ENCODE measurements around the gene MAPK10. TPM values are rescaled to one million over a fixed set of nuclear protein-coding genes. Genes with fewer than 3 reads are reported as not detected.

MAPK10 gene
- total RNA-seq, 2 experiments from 2014 or later: 0.28 to 0.36 TPM

DNA sequence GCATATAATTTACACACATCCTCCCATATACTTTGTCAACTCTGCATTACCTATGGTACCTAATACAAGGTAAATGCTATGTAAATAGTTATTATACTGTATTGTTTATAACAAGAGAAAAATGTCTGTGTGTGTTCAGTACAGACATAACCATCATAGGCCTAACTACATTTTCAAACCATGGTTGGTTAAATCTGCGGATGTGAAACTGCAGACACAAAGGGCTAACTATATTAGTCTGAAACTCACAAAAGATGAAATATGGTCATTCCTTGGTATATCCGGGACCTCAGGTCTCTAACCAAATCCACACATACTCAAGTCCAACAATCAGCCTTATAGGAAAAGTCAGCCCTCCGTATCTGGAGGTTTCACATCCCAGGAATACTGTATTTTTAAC, 13.5 kb downstream of the MAPK10 start:
- intact Hi-C loops (cut with DNase I, micrococcal nuclease): no loop called here
- Mint-ChIP-seq H3K36me3 (ENCODE audit: low read depth) (no peaks in the 10 kb centered on the region), H3K4me1 (ENCODE audit: low read depth) (no peaks in the 10 kb centered on the region), H3K9me3 (no peaks in the 10 kb centered on the region), H3K4me3 (no peak overlapping the region), H3K27ac (no peak overlapping the region), H3K27me3 (no peaks in the 10 kb centered on the region)
- no peak overlapping the region for H3K27ac ChIP-seq (ENCODE audit: low read depth in 1 of 2, low read length in 2 of 2)
- H3K9me3 ChIP-seq (ENCODE audit: control insufficient read depth in 1 of 2, insufficient read depth in 1 of 2, low read length in 2 of 2): no peaks in the 10 kb centered on the region
- H3K36me3 ChIP-seq (ENCODE audit: insufficient read depth, low read length): no peaks in the 10 kb centered on the region
- ChIA-PET POLR2A (no interaction called here), CTCF (no interaction called here)
- no peak for DNase-seq
- no peak overlapping the region for H3K4me3 ChIP-seq (ENCODE audit: low read length)
- TF ChIP-seq, protein P1, sequence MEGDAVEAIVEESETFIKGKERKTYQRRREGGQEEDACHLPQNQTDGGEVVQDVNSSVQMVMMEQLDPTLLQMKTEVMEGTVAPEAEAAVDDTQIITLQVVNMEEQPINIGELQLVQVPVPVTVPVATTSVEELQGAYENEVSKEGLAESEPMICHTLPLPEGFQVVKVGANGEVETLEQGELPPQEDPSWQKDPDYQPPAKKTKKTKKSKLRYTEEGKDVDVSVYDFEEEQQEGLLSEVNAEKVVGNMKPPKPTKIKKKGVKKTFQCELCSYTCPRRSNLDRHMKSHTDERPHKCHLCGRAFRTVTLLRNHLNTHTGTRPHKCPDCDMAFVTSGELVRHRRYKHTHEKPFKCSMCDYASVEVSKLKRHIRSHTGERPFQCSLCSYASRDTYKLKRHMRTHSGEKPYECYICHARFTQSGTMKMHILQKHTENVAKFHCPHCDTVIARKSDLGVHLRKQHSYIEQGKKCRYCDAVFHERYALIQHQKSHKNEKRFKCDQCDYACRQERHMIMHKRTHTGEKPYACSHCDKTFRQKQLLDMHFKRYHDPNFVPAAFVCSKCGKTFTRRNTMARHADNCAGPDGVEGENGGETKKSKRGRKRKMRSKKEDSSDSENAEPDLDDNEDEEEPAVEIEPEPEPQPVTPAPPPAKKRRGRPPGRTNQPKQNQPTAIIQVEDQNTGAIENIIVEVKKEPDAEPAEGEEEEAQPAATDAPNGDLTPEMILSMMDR (IDR thresholded peaks at IDR 0.05): no peak
- ATAC-seq (ENCODE audit: poor library complexity): no peak
- no peaks in the 10 kb centered on the region for H3K27me3 ChIP-seq (ENCODE audit: control insufficient read depth in 1 of 2, insufficient read depth in 2 of 2, low read length in 2 of 2)
- no peaks in the 10 kb centered on the region for H3K4me1 ChIP-seq (ENCODE audit: insufficient read depth, low read length)

DNA sequence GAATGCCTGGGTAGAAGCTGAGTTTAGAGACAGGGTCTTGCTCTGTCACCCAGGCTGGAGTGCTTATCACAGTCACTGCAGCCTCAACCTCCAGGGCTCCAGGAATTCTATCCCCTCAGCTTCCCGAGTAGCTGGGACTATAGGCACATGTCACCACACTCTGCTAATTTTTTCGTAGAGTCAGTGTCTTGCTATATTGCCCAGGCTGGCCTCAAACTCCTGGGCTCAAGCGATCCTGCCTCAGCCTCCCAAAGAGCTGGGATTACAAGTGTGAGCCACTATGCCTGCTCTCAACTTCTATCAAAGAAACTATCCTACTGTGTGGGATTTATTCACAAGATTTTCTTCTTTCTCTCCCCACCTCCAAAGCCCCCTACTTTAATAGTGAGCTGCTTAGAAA, 15.7 kb downstream of the MAPK10 start:
- ChIA-PET POLR2A (no interaction called here), CTCF (no interaction called here)
- H3K4me3 Mint-ChIP-seq: no peak overlapping the region
- no peaks in the 10 kb centered on the region for H3K36me3 Mint-ChIP-seq (ENCODE audit: low read depth)
- Histone ChIP-seq H3K27ac (ENCODE audit: low read depth in 1 of 2, low read length in 2 of 2) (no peak overlapping the region), H3K4me3 (ENCODE audit: low read length) (no peak overlapping the region), H3K4me1 (ENCODE audit: insufficient read depth, low read length) (no peaks in the 10 kb centered on the region), H3K9me3 (ENCODE audit: control insufficient read depth in 1 of 2, insufficient read depth in 1 of 2, low read length in 2 of 2) (no peaks in the 10 kb centered on the region), H3K36me3 (ENCODE audit: insufficient read depth, low read length) (no peaks in the 10 kb centered on the region), H3K27me3 (ENCODE audit: control insufficient read depth in 1 of 2, insufficient read depth in 2 of 2, low read length in 2 of 2) (no peaks in the 10 kb centered on the region)
- H3K27me3 Mint-ChIP-seq: no peaks in the 10 kb centered on the region
- H3K27ac Mint-ChIP-seq: no peak overlapping the region
- intact Hi-C loops (cut with DNase I, micrococcal nuclease): no loop called here
- ATAC-seq (ENCODE audit: poor library complexity): no peak
- DNase-seq: no peak
- TF ChIP-seq, protein P1 (IDR thresholded peaks at IDR 0.05): no peak
- no peaks in the 10 kb centered on the region for H3K9me3 Mint-ChIP-seq
- H3K4me1 Mint-ChIP-seq (ENCODE audit: low read depth): no peaks in the 10 kb centered on the region

DNA sequence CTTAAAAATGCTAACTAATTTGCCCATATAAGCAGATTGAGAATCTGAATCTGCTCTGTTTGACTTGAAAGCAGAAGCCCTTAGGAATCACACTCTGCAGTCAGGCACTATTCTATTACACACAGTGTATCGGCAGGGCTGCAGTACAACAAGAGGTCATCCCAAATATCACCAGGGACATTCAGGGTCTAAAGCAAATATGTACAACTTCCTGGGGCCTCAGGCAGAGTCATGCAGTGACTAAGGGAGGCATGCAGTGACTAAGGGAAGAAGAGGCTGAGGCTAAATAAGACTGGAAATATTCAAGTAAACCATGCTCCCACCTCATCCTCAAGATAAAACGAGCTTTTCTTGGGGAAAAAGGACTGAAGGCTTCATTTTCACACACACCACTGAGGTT, 20.9 kb downstream of the MAPK10 start:
- no peak overlapping the region for H3K4me3 ChIP-seq (ENCODE audit: low read length)
- H3K4me3 Mint-ChIP-seq: no peak overlapping the region
- no peak overlapping the region for H3K27ac ChIP-seq (ENCODE audit: low read depth in 1 of 2, low read length in 2 of 2)
- no peaks in the 10 kb centered on the region for H3K27me3 ChIP-seq (ENCODE audit: control insufficient read depth in 1 of 2, insufficient read depth in 2 of 2, low read length in 2 of 2)
- H3K9me3 ChIP-seq (ENCODE audit: control insufficient read depth in 1 of 2, insufficient read depth in 1 of 2, low read length in 2 of 2): no peaks in the 10 kb centered on the region
- H3K36me3 ChIP-seq (ENCODE audit: insufficient read depth, low read length): no peaks in the 10 kb centered on the region
- no peaks in the 10 kb centered on the region for H3K27me3 Mint-ChIP-seq
- H3K27ac Mint-ChIP-seq: no peak overlapping the region
- H3K4me1 Mint-ChIP-seq (ENCODE audit: low read depth): no peaks in the 10 kb centered on the region
- H3K36me3 Mint-ChIP-seq (ENCODE audit: low read depth): no peaks in the 10 kb centered on the region
- ATAC-seq (ENCODE audit: poor library complexity) (no peak), DNase-seq (no peak)
- no peaks in the 10 kb centered on the region for H3K4me1 ChIP-seq (ENCODE audit: insufficient read depth, low read length)
- CTCF ChIA-PET: no interaction called here
- POLR2A ChIA-PET: no interaction called here
- H3K9me3 Mint-ChIP-seq: no peaks in the 10 kb centered on the region
- TF ChIP-seq, protein P1 (IDR thresholded peaks at IDR 0.05): no peak
- intact Hi-C loops (cut with DNase I, micrococcal nuclease): no loop called here
